HG03159 (cell line): ENCODE measurements around the gene ZNF276.
"Not testable (repeated sequence)": the region's sequence is repeated elsewhere in the genome, so short reads cannot be mapped to it uniquely, and the experiment has no call there.

ENCODE experiments used
- ATAC-seq: cut with Tn5 transposase; IDR thresholded peaks from one replicate; pipeline ENCODE4 v1.9.1; 2021; ENCODE audit warnings: mild to moderate bottlenecking, moderate library complexity; ENCODE audit not compliant: unreplicated experiment

The ZNF276 gene

GRCh38 chr16:89720813-89721545 lies at the start of gene ZNF276, which contains the start of gene VPS9D1:
Gene ZNF276, plus strand, starts transcription at chr16:89721537. Its CDS starts 104 bp downstream, at chr16:89721641.
Gene VPS9D1, minus strand, starts transcription at chr16:89720898. Its CDS starts 37 bp downstream, at chr16:89720861.
- ATAC-seq, result peak; percentile 54

GRCh38 chr16:89671565-89671964 lies 49.8 kb upstream of the ZNF276 start:
- ATAC-seq, result not testable (repeated sequence)

DNA sequence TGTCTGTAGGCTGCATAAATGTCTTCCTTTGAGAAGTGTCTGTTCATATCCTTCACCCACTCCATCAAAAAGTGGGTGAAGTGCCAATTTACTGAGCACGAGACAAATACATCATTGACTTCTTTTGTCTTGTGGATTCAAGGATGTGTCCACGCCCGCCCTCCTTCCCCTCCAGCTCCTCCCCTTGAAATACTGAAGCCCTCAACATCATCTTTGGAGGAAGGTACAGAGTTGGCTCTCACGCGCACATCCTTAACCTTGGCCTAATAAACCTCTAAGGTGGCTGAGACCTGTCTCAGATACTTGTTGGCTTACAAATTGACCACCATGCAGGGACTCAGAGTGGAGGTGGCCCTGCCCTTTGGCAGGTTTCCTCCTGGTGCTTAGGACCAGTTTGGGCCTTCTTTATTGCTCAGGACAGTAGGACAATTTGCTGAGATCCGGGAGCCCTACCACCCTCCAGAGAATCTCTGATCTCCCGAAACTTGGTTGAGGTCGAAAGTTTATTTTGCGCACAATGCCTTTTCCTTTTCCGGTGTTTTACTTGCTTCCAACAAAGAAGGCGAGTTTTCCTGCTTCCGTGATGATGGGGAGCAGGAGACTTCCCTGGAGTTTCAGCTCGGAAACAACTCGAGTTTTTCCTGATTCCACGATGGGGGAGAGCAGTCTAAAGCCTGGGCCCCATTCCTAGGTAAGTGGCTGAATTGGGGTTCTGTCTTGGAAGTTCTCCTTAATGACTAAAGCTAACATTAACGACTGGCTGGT lies 49.0 kb upstream of the ZNF276 start:
- no peak for ATAC-seq

DNA sequence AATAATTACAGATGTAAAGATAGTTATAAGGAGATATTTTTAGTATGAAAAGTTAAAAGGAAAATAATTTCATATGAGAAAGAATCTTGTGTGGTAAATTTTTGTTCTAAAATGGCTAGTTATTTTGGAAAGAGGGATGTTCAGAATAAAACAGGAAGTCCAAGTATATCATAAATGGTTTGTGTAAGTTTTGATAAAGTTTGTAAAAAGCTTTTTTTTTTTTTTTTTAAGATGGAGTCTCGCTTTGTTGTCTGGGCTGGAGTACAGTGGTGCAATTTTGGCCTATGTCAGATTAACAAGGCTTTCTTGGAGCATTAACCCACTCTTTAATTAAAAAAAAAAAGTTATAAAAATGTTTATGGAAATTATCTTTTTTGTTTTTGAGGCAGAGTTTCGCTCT lies 43.1 kb upstream of the ZNF276 start:
- no peak for ATAC-seq

DNA sequence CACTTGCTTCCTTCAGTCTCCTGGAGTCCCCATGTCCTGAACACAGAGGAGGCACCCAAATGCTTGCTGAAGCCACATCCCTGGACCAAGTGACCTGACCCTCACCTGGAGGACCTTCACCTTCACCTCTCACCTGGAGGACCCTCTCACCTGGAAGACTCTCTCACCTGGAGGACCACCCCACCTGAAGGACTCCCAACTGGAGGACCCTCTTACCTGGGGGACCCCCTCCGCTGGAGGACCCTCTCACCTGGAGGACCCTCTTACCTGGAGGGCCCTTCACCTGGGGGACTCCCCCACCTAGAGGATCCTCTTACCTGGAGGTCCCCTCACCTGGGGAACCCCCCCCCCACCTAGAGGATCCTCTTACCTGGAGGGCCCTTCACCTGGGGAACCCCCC lies 35.4 kb upstream of the ZNF276 start:
- ATAC-seq, result no peak

DNA sequence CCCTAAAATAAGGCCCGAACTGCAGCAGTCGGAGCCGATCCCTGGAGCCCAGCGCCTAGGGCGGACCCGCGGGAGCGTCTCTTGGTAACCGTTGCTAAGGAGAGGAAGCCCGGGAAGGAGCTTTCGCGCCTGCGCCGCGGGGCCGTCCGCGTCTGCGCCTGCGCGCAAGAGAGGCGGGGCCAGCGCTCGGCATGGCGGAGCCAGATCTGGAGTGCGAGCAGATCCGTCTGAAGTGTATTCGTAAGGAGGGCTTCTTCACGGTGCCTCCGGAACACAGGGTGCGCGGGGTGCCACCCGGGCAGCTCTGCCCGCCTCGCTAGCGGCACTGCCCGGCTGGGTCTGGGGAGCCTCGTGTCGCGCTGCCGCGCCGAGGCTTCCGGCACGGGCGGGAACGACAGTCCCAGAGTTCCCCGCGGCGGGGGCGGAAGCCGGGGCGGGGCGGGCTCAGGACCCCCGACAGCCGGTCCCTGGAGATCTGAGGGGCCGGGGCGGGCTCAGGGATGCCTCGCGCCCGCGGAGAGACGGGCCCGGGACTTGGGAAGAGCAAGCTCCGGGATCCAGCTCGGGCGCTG lies 34.7 kb upstream of the ZNF276 start, which contains the start of gene CDK10:
TSS of gene CDK10 (plus strand) at position 170 of the 572 bp plus-strand sequence. CDS start at position 192, 22 bp downstream.
- peak; percentile 79 for ATAC-seq

DNA sequence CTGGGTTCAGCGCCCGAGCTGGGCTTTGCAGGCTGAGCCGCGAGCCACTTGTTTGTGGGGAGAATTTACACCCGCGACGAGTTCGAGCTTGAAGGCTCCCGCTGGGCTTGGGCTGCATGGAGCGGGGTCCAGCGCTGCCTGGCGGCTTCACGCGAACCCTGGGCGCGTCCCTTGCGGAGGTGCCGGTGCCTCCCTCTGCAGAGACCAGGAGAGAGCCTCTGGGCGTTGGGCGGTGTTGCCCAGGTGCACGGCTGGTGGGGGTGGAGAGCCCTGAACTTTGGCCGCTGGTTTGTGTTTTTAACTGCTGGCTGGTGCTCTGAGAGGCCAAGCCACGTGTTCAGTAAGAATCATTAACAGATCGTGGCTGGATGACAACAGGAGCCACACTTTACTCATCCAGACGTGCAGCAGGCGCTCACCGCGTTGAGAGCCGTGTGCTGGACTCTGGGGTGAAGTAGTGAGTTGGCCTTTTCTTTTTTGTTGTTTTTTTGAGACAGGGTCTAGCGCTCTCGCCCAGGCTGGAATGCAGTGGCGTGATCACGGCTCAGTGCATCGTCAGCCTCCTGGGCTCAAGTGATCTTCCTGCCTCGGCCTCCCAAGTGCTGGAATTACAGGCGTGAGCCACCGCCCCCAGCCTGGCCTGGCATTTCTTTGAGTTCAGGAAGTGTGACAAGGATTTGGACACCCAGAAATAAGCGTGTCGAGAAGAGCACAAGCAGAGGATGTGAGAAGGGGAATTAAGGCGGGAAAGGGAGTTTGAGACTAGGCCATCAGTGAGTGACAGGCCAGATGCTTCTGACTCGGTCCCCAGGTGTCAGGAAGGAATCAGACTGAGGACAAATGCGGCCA lies 34.0 kb upstream of the ZNF276 start:
- peak; percentile 37 for ATAC-seq

DNA sequence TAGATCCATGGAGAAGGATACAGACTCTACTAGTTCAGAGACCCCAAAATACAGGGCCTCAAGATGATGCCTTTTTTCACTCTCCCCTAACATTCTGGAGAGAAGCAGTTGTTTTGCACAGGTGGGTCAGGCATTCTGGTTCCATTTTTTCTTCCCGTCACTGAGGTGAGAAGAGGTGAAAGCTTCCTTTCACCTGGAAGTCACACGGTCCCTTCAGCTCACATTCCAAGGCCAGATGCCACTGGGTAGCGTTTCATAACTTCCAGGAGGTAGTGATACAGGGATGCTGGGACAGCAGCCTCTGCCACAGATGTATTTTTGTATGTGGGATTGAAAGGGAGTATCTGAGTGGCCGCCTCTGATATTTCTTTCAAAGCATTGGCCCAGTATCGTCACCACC lies 32.9 kb upstream of the ZNF276 start:
- ATAC-seq, result no peak

DNA sequence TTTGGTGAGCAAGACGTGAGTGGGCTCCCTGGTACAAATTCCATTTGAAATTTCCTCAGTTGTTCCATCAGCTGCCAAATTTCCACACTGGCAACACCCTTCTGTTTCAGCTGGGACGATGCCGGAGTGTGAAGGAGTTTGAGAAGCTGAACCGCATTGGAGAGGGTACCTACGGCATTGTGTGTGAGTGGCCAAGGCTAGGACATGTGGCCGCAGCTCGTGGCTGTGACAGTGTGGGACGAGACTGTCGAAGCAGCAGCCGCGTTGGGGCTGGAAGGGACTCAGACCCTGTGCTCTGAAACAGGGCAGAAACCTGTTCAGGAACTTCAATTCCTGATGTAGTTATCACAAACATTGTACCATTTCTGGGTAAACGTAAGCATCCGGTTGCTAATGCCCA lies 32.2 kb upstream of the ZNF276 start:
- ATAC-seq, result no peak

- ATAC-seq, result not testable (repeated sequence)
Measured at GRCh38 chr16:89689621-89690020, 31.7 kb upstream of the ZNF276 start.

GRCh38 chr16:89690392-89690901 lies 30.9 kb upstream of the ZNF276 start:
- no peak for ATAC-seq

- no peak for ATAC-seq
Measured at GRCh38 chr16:89691231-89691985, 29.9 kb upstream of the ZNF276 start.

DNA sequence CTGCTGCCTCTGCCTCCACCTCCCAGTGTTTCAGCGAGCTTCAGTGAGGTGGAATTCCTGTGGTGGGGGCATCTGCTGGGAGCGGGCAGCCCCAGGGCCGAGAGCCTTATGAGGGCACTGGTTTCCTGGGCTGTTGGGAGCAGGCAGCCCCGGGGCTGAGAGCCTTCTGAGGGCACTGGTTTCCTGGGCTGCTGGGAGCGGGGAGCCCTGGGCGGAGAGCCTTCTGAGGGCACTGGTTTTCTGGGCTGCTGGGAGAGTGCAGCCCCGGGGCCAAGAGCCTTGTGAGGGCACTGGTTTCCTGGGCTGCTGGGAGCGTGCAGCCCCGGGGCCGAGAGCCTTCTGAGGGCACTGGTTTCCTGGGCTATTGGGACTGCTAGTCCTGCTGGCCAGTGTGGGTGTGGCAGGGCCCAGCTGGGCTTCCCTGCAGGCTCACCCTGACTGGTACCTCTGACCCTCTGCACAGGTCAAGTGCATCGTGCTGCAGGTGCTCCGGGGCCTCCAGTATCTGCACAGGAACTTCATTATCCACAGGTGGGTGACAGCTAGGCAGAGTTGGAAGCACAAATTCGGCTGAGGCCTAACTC lies 29.3 kb upstream of the ZNF276 start:
- no peak for ATAC-seq

GRCh38 chr16:89693289-89693731 lies 28.0 kb upstream of the ZNF276 start:
- no peak for ATAC-seq

DNA sequence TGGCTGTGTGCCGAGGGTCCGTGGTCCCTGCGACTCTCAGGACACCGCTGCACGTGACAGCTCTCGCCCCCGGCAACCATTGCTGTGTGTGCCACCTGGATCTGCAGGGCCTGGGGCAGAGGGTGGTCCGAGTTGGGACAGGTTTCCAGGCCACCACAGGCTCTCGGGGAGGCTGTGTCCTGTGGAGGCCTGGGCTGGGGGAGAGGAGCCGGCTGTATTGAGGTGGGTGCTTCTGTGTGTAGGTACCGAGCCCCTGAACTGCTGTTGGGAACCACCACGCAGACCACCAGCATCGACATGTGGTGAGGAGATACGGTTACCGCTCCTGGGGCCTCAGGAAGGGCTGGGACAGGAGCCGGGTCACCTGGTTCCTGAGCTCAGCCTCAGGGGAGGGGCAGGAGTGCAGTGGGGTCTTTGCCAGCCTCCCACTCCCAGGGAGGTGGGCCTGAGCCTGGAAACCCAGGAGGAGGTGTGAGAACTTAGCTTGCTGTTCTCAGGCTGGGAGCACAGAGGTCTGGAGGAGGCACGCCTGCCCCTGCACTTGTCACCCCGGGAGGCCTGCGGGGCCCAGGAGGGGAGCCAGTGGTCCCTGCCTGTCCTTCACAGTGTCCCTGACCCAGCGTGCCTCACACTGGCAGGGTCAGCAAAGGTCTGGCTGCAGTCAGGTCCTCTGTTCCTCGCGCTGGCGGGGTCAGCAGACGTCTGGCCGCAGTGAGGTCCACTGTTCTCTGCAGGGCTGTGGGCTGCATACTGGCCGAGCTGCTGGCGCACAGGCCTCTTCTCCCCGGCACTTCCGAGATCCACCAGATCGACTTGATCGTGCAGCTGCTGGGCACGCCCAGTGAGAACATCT lies 27.2 kb upstream of the ZNF276 start:
- ATAC-seq, result no peak

- ATAC-seq, result not testable (repeated sequence)
Measured at GRCh38 chr16:89694784-89695085, 26.6 kb upstream of the ZNF276 start.

GRCh38 chr16:89695086-89695874 lies 26.1 kb upstream of the ZNF276 start:
- no peak for ATAC-seq
